ENCODE data around the gene C7orf25. TPM values are rescaled to one million over a fixed set of nuclear protein-coding genes. Genes with fewer than 3 reads are reported as not detected.

Gene C7orf25
- total RNA-seq, 1 experiment from 2014 or later, result 2.7 TPM

- Mint-ChIP-seq H3K9me3 (ENCODE audit: unreplicated experiment) (no peaks in the 10 kb centered on the region), H3K4me1 (ENCODE audit: low read depth, unreplicated experiment) (no peaks in the 10 kb centered on the region), H3K27ac (ENCODE audit: unreplicated experiment) (no peak overlapping the region), H3K36me3 (ENCODE audit: insufficient read depth, unreplicated experiment) (peaks cover 33% of the 10 kb centered on the region), H3K4me3 (ENCODE audit: unreplicated experiment) (no peak overlapping the region), H3K27me3 (ENCODE audit: insufficient read depth, unreplicated experiment) (no peaks in the 10 kb centered on the region)
- no peaks in the 10 kb centered on the region for H3K27me3 ChIP-seq (replicated peaks; ENCODE audit: control insufficient read depth, insufficient read depth, low read length)
- H3K36me3 ChIP-seq (ENCODE audit: control insufficient read depth, insufficient read depth, low read length), result no peaks in the 10 kb centered on the region; the same call in 1 of the 2 replicates
- ChIA-PET CTCF (no interaction called here), POLR2A (no interaction called here)
- H3K4me3 ChIP-seq (ENCODE audit: low read depth, low read length), result no peak overlapping the region
- no peaks in the 10 kb centered on the region for H3K9me3 ChIP-seq
- intact Hi-C loops (cut with micrococcal nuclease; ENCODE audit: unreplicated experiment), result loop anchor here (2.0 to 5.0 kb wide), 2 partner anchors 518 to 899 kb away; no protein-coding TSS in a partner anchor
- DNase-seq, result no peak
- TF ChIP-seq, protein P1, sequence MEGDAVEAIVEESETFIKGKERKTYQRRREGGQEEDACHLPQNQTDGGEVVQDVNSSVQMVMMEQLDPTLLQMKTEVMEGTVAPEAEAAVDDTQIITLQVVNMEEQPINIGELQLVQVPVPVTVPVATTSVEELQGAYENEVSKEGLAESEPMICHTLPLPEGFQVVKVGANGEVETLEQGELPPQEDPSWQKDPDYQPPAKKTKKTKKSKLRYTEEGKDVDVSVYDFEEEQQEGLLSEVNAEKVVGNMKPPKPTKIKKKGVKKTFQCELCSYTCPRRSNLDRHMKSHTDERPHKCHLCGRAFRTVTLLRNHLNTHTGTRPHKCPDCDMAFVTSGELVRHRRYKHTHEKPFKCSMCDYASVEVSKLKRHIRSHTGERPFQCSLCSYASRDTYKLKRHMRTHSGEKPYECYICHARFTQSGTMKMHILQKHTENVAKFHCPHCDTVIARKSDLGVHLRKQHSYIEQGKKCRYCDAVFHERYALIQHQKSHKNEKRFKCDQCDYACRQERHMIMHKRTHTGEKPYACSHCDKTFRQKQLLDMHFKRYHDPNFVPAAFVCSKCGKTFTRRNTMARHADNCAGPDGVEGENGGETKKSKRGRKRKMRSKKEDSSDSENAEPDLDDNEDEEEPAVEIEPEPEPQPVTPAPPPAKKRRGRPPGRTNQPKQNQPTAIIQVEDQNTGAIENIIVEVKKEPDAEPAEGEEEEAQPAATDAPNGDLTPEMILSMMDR (IDR thresholded peaks at IDR 0.05; ENCODE audit: insufficient read depth in 1 of 2, low read depth in 1 of 2, low read length in 1 of 2, severe bottlenecking in 1 of 2, unreplicated experiment in 1 of 2), result no peak
- H3K4me1 ChIP-seq, result no peaks in the 10 kb centered on the region
- BruUV-seq (replicated peaks), result no TSS peak
These were observed 27.8 kb upstream of the C7orf25 start for GRCh38 chr7:42939457-42940240.

GRCh38 chr7:42935861-42936260, 24.0 kb upstream of the C7orf25 start:
- Histone ChIP-seq H3K36me3 (ENCODE audit: control insufficient read depth, insufficient read depth, low read length) (no peaks in the 10 kb centered on the region; the same call in 1 of the 2 replicates), H3K4me1 (peaks cover 4% of the 10 kb centered on the region; the same call in 1 of the 2 replicates), H3K9me3 (no peaks in the 10 kb centered on the region), H3K27me3 (replicated peaks; ENCODE audit: control insufficient read depth, insufficient read depth, low read length) (no peaks in the 10 kb centered on the region), H3K4me3 (ENCODE audit: low read depth, low read length) (no peak overlapping the region)
- H3K4me1 Mint-ChIP-seq (ENCODE audit: low read depth, unreplicated experiment), result no peaks in the 10 kb centered on the region
- intact Hi-C loops (cut with micrococcal nuclease; ENCODE audit: unreplicated experiment), result no loop called here
- no peak overlapping the region for H3K4me3 Mint-ChIP-seq (ENCODE audit: unreplicated experiment)
- no TSS peak for BruUV-seq (replicated peaks)
- no peak for DNase-seq
- POLR2A ChIA-PET, result no interaction called here
- peaks cover 42% of the 10 kb centered on the region for H3K36me3 Mint-ChIP-seq (ENCODE audit: insufficient read depth, unreplicated experiment)
- TF ChIP-seq, protein P1 (IDR thresholded peaks at IDR 0.05; ENCODE audit: insufficient read depth in 1 of 2, low read depth in 1 of 2, low read length in 1 of 2, severe bottlenecking in 1 of 2, unreplicated experiment in 1 of 2), result no peak
- CTCF ChIA-PET, result no interaction called here
- no peaks in the 10 kb centered on the region for H3K27me3 Mint-ChIP-seq (ENCODE audit: insufficient read depth, unreplicated experiment)
- H3K9me3 Mint-ChIP-seq (ENCODE audit: unreplicated experiment), result no peaks in the 10 kb centered on the region
- no peak overlapping the region for H3K27ac Mint-ChIP-seq (ENCODE audit: unreplicated experiment)

- H3K36me3 ChIP-seq (ENCODE audit: control insufficient read depth, insufficient read depth, low read length), result no peaks in the 10 kb centered on the region; the same call in 1 of the 2 replicates
- BruUV-seq (replicated peaks), result no TSS peak
- H3K4me3 ChIP-seq (ENCODE audit: low read depth, low read length), result no peak overlapping the region
- H3K27me3 ChIP-seq (replicated peaks; ENCODE audit: control insufficient read depth, insufficient read depth, low read length), result no peaks in the 10 kb centered on the region
- no peaks in the 10 kb centered on the region for H3K27me3 Mint-ChIP-seq (ENCODE audit: insufficient read depth, unreplicated experiment)
- ChIA-PET POLR2A (interaction anchor here (0.6 kb wide), 1 partner anchor 370 kb away, joined by 3 read pairs; no protein-coding TSS in a partner anchor), CTCF (no interaction called here)
- peaks cover 10% of the 10 kb centered on the region for H3K4me1 ChIP-seq
- H3K9me3 ChIP-seq, result no peaks in the 10 kb centered on the region
- H3K4me3 Mint-ChIP-seq (ENCODE audit: unreplicated experiment), result no peak overlapping the region
- H3K9me3 Mint-ChIP-seq (ENCODE audit: unreplicated experiment), result no peaks in the 10 kb centered on the region
- no peak for DNase-seq
- no peak overlapping the region for H3K27ac Mint-ChIP-seq (ENCODE audit: unreplicated experiment)
- intact Hi-C loops (cut with micrococcal nuclease; ENCODE audit: unreplicated experiment), result no loop called here
- peaks cover 7% of the 10 kb centered on the region for H3K4me1 Mint-ChIP-seq (ENCODE audit: low read depth, unreplicated experiment)
- TF ChIP-seq, protein P1 (IDR thresholded peaks at IDR 0.05; ENCODE audit: insufficient read depth in 1 of 2, low read depth in 1 of 2, low read length in 1 of 2, severe bottlenecking in 1 of 2, unreplicated experiment in 1 of 2), result no peak
- peaks cover 42% of the 10 kb centered on the region for H3K36me3 Mint-ChIP-seq (ENCODE audit: insufficient read depth, unreplicated experiment)
These were observed 22.4 kb upstream of the C7orf25 start for GRCh38 chr7:42934291-42934690.
